ENCODE data around the gene KDM4D. TPM values are rescaled to one million over a fixed set of nuclear protein-coding genes. Genes with fewer than 3 reads are reported as not detected.

The KDM4D gene
- total RNA-seq, 1 donor from 2014 or later, result 0.84 TPM

Other genes starting within 250 kb of the KDM4D start
- gene AMOTL1, start 205.4 kb upstream of the KDM4D start, total RNA-seq, result 4.8 and 5.9 TPM in 2 replicates
- 86.1 and 94.4 TPM in 2 replicates for gene CWC15, start 153 bp upstream of the KDM4D start, total RNA-seq
- not detected in 2 replicates for gene KDM4E, start 51.5 kb downstream of the KDM4D start, total RNA-seq
- gene KDM4F, start 75.7 kb downstream of the KDM4D start, total RNA-seq, result not detected in 2 replicates
- gene SRSF8, start 93.2 kb downstream of the KDM4D start, total RNA-seq, result 43.5 and 50.3 TPM in 2 replicates
- gene ENDOD1, start 116.1 kb downstream of the KDM4D start, total RNA-seq, result 33.7 and 34.9 TPM in 2 replicates

Data from activated T-helper 2 cell treated with anti-CD3 and anti-CD28 coated beads, Interferon-gamma antibody, Interleukin-2, Interleukin-4, amounts not matched to agents 10 μg/mL and 5 μg/mL and 100 μg/mL, durations not matched to agents 14 hours and 24 hours and 36 hours (primary cell).